Measurements from ENCODE around the gene CROCC2. TPM values are rescaled to one million over a fixed set of nuclear protein-coding genes. Genes with fewer than 3 reads are reported as not detected.

CROCC2 gene
- polyA plus RNA-seq, 1 experiment = not detected

DNA sequence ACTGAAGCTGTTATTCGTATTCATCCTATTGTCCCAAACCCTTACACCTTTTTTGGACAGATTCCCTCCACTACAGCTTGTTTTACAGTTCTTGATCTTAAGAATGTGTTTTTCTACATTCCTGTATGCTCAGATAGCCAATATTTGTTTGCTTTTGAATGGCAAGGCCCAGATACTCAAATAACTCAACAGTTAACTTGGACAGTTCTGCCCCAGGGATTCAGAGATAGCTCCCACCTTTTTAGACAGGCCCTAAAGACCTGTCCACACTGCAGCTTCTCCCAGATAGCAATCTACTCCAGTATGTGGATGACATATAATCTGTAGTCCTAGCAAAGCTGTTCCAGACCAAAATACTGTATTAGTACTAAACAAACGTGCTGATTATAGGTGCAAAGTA is 44.6 kb upstream of the CROCC2 start:
- ChIA-PET POLR2A (interaction anchor here (0.7 kb wide), 1 partner anchor 305 kb away, joined by 3 read pairs; no protein-coding TSS in a partner anchor), CTCF (interaction anchor here (0.8 to 3.4 kb wide), 4 partner anchors 8 to 53 kb away, joined by 3 to 18 read pairs (median 4); no protein-coding TSS in a partner anchor)
- H3K27me3 ChIP-seq (ENCODE audit: control insufficient read depth, insufficient read depth, low read length) = peaks cover 8% of the 10 kb centered on the region

DNA sequence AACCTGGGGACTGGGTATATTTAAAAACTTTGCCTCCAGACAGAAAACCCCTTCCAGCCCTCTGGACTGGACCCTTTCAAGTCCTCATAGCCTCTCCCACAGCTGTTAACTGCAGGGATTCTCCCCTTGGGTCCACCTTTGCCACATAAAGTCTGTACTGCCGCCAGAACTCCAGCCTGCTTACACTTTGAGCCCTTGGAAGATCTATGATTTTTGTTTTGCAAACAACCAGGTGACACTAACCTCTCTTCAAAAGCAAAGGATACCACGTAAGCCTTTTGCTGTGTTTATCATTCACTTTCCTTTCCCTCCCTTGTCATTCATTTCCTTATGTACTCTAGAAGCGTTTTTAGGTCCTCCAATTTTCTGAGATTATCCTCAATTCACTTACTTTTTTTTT is 41.7 kb upstream of the CROCC2 start:
- Histone ChIP-seq H3K36me3 (ENCODE audit: control insufficient read depth, insufficient read depth, low read length) (no peaks in the 10 kb centered on the region), H3K4me3 (ENCODE audit: low read depth, low read length) (no peak overlapping the region), H3K27me3 (ENCODE audit: control insufficient read depth, insufficient read depth, low read length) (peaks cover 6% of the 10 kb centered on the region)
- POLR2A ChIA-PET = no interaction called here
- no peak for DNase-seq (ENCODE audit: low read depth)
- CTCF ChIA-PET = interaction anchor here (0.6 to 1.3 kb wide), 3 partner anchors 13 to 196 kb away, joined by 3 to 4 read pairs (median 4); no protein-coding TSS in a partner anchor
- TF ChIP-seq, protein P1, sequence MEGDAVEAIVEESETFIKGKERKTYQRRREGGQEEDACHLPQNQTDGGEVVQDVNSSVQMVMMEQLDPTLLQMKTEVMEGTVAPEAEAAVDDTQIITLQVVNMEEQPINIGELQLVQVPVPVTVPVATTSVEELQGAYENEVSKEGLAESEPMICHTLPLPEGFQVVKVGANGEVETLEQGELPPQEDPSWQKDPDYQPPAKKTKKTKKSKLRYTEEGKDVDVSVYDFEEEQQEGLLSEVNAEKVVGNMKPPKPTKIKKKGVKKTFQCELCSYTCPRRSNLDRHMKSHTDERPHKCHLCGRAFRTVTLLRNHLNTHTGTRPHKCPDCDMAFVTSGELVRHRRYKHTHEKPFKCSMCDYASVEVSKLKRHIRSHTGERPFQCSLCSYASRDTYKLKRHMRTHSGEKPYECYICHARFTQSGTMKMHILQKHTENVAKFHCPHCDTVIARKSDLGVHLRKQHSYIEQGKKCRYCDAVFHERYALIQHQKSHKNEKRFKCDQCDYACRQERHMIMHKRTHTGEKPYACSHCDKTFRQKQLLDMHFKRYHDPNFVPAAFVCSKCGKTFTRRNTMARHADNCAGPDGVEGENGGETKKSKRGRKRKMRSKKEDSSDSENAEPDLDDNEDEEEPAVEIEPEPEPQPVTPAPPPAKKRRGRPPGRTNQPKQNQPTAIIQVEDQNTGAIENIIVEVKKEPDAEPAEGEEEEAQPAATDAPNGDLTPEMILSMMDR (IDR thresholded peaks at IDR 0.05; ENCODE audit: insufficient read depth, low read depth, low read length) = no peak

More for the DNA sequence above, 44.6 kb upstream of the CROCC2 start:
- TF ChIP-seq, protein P1 (IDR thresholded peaks at IDR 0.05; ENCODE audit: insufficient read depth, low read depth, low read length) = no peak
- Histone ChIP-seq H3K36me3 (ENCODE audit: control insufficient read depth, insufficient read depth, low read length) (no peaks in the 10 kb centered on the region), H3K4me3 (ENCODE audit: low read depth, low read length) (no peak overlapping the region)
- no peak for DNase-seq (ENCODE audit: low read depth)

- Histone ChIP-seq H3K36me3 (ENCODE audit: control insufficient read depth, insufficient read depth, low read length) (no peaks in the 10 kb centered on the region), H3K4me3 (ENCODE audit: low read depth, low read length) (no peak overlapping the region), H3K27me3 (ENCODE audit: control insufficient read depth, insufficient read depth, low read length) (peaks cover 6% of the 10 kb centered on the region)
- CTCF ChIA-PET = interaction anchor here (4.1 kb wide), 1 partner anchor 14 kb away, joined by 17 read pairs; no protein-coding TSS in a partner anchor
- TF ChIP-seq, protein P1 (IDR thresholded peaks at IDR 0.05; ENCODE audit: insufficient read depth, low read depth, low read length) = no peak
- POLR2A ChIA-PET = no interaction called here
- no peak for DNase-seq (ENCODE audit: low read depth)
Measured at GRCh38 chr2:240865391-240865790, 40.7 kb upstream of the CROCC2 start.

DNA sequence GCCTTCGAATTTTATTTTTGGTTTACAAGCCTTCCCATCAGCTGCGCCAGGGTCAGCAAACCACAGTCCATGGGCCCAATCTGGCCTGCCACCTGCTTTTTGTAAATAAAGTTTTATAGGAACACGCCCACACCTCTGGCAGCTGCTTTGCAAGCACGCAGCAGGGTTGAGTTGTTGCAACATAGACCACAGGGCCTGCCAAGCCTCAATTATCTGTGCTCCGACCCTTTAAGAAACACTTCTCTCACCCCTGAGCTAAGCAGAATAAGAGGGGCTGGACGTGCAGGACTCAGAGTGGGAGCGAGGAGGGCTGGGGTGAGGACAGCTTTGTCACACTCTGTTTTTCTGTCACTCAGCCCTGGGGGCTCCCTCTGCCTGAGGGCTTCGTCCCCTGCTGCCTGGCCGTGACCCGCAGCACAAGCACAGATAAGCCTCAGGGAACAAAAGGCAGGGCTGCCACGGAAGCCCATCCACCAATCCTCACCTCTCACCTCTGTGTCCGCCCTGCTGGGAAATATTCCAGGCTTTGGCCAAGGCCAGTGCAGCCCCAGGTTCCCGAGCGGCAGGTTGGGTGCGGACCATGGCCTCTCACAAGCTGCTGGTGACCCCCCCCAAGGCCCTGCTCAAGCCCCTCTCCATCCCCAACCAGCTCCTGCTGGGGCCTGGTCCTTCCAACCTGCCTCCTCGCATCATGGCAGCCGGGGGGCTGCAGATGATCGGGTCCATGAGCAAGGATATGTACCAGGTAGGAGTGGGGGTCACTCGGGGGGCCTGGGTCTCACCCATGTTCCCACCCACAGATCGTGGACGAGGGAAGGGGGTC is 37.6 kb upstream of the CROCC2 start, which contains the start of gene AGXT:
Gene AGXT, plus strand, starts transcription at position 539 of the 823 bp plus-strand sequence. Its CDS starts 42 bp downstream, at position 581.
- no peak within 1 kb of the TSS for H3K4me3 ChIP-seq (ENCODE audit: low read depth, low read length)
- H3K36me3 ChIP-seq (ENCODE audit: control insufficient read depth, insufficient read depth, low read length) = no peaks in the 10 kb centered on the region
- peaks cover 4% of the 10 kb centered on the region for H3K27me3 ChIP-seq (ENCODE audit: control insufficient read depth, insufficient read depth, low read length)
- POLR2A ChIA-PET = no interaction called here
- TF ChIP-seq, protein P1 (IDR thresholded peaks at IDR 0.05; ENCODE audit: insufficient read depth, low read depth, low read length) = no peak
- DNase-seq (ENCODE audit: low read depth) = peak; percentile 14
- CTCF ChIA-PET = interaction anchor here (4.1 kb wide), 1 partner anchor 17 kb away, joined by 17 read pairs; no protein-coding TSS in a partner anchor
